ENCODE measurements around the gene HTR3E. TPM values are rescaled to one million over a fixed set of nuclear protein-coding genes. Genes with fewer than 3 reads are reported as not detected.
"Not testable (repeated sequence)": the region's sequence is repeated elsewhere in the genome, so short reads cannot be mapped to it uniquely, and the experiment has no call there.

HTR3E gene
- total RNA-seq, result not detected in 2 replicates

GRCh38 chr3:184096811-184097383 is at the start of gene HTR3E:
Gene HTR3E (plus strand): TSS chr3:184097064. CDS start chr3:184097530, 466 bp downstream.
- Mint-ChIP-seq H3K27me3 (ENCODE audit: insufficient read depth) (peaks cover 9% of the 10 kb centered on the region), H3K9me3 (peaks cover 10% of the 10 kb centered on the region), H3K4me1 (ENCODE audit: low read depth) (no peaks in the 10 kb centered on the region), H3K36me3 (ENCODE audit: low read depth) (no peaks in the 10 kb centered on the region), H3K4me3 (no peak within 1 kb of the TSS), H3K27ac (no peak within 1 kb of the TSS)
- intact Hi-C loops (cut with micrococcal nuclease), result no loop called here
- no peak for DNase-seq (ENCODE audit: low spot score)

DNA sequence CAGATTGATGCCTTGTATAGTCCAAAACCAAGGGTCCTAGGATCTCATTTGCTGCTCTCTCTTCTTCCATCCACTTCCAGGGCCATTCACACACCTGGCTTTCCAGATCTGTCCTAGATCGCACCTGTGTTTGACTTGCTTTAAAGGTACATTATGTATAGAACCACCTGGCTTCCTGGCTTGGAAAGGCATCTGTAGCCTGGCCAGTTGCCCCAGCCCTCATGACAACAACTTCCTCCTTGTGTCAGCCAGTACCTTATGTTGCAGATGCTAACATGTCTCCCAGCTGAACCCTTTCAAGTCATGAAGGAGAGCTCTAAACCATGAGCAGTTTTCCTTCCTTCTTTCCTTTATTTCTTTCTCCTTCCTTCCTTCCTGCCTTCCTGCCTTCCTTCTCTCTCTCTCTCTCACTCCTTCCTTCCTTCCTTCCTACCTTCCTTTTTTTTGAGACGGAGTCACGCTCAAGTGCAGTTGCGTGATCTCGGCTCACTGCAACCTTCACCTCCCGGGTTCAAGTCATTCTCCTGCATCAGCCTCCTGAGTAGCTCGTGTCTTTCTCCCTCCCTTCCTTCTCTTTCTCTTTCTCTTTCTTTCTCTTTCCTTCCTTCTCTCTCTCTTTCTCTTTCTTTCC is 46.5 kb upstream of the HTR3E start:
- Mint-ChIP-seq H3K36me3 (ENCODE audit: low read depth) (no peaks in the 10 kb centered on the region), H3K9me3 (no peaks in the 10 kb centered on the region), H3K4me3 (no peak overlapping the region), H3K27ac (no peak overlapping the region), H3K4me1 (ENCODE audit: low read depth) (no peaks in the 10 kb centered on the region), H3K27me3 (ENCODE audit: insufficient read depth) (peaks cover 6% of the 10 kb centered on the region)
- no peak for DNase-seq (ENCODE audit: low spot score)
- intact Hi-C loops (cut with micrococcal nuclease), result no loop called here

DNA sequence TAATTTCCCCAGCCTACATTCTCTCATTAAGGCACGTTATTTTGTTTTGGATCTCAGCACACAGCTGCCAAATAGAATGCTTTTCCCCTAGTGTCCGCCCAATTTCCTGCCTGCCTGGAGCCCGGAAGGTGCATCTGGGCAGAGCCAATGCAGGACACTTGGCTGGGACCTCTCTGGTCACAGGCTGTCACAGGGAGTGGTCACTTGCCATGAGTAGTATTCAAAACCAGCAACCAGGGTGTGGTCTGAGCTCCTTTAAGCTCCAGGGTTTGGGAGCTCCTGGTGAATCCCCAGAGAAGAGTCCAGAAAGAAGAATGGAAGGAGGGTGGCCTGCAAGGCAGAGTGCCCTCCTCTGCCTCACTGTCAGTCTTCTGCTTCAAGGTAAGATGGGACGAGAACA is 44.1 kb upstream of the HTR3E start, which contains the start of gene HTR3C:
Gene HTR3C, plus strand, starts transcription at position 281 of the 400 bp plus-strand sequence. Its CDS starts 34 bp downstream, at position 315.
- peaks cover 6% of the 10 kb centered on the region for H3K27me3 Mint-ChIP-seq (ENCODE audit: insufficient read depth)
- intact Hi-C loops (cut with micrococcal nuclease), result no loop called here
- H3K36me3 Mint-ChIP-seq (ENCODE audit: low read depth), result no peaks in the 10 kb centered on the region
- H3K9me3 Mint-ChIP-seq, result no peaks in the 10 kb centered on the region
- H3K4me3 Mint-ChIP-seq, result no peak within 1 kb of the TSS
- H3K27ac Mint-ChIP-seq, result no peak within 1 kb of the TSS
- no peak for DNase-seq (ENCODE audit: low spot score)
- no peaks in the 10 kb centered on the region for H3K4me1 Mint-ChIP-seq (ENCODE audit: low read depth)

- no peaks in the 10 kb centered on the region for H3K36me3 Mint-ChIP-seq (ENCODE audit: low read depth)
- no peaks in the 10 kb centered on the region for H3K9me3 Mint-ChIP-seq
- no peak overlapping the region for H3K4me3 Mint-ChIP-seq
- intact Hi-C loops (cut with micrococcal nuclease), result no loop called here
- DNase-seq (ENCODE audit: low spot score), result no peak
- no peak overlapping the region for H3K27ac Mint-ChIP-seq
- H3K27me3 Mint-ChIP-seq (ENCODE audit: insufficient read depth), result peaks cover 2% of the 10 kb centered on the region
- no peaks in the 10 kb centered on the region for H3K4me1 Mint-ChIP-seq (ENCODE audit: low read depth)
These were observed 38.8 kb upstream of the HTR3E start for GRCh38 chr3:184058029-184058428.

DNA sequence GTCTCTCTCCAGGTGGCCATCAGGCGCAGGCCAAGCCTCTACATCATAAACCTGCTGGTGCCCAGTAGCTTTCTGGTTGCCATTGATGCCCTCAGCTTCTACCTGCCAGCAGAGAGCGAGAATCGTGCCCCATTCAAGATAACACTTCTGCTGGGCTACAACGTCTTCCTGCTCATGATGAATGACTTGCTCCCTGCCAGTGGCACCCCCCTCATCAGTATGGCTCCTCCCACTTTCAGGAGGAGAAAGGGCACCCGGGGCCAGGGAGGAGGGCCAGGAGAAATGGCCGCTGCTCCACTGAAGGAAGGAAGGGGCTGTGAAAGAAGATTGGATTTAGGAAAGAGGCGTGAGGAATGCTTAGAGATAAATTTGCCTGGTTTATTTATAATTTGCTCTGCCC is 37.4 kb upstream of the HTR3E start:
- Mint-ChIP-seq H3K4me1 (ENCODE audit: low read depth) (no peaks in the 10 kb centered on the region), H3K27ac (no peak overlapping the region), H3K4me3 (no peak overlapping the region), H3K27me3 (ENCODE audit: insufficient read depth) (peaks cover 5% of the 10 kb centered on the region), H3K9me3 (no peaks in the 10 kb centered on the region), H3K36me3 (ENCODE audit: low read depth) (no peaks in the 10 kb centered on the region)
- intact Hi-C loops (cut with micrococcal nuclease), result no loop called here
- no peak for DNase-seq (ENCODE audit: low spot score)

DNA sequence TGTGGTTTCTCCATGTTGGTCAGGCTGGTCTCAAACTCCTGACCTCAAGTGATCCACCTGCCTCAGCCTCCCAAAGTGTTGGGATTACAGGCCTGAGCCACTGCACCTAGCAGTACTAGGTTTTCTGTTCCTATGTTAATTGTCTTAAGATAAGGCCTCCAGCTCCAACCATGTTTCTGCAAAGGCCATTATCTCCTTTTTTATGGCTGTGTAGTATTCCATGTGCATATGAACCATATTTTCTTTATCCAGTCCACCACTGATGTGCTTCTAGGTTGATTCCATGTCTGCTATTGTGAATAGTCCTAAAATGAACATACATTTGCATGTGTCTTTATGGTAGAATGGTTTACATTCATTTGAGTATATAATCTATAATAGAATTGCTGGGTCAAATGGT is 34.2 kb upstream of the HTR3E start:
- DNase-seq (ENCODE audit: low spot score), result no peak
- no peak overlapping the region for H3K4me3 Mint-ChIP-seq
- H3K27me3 Mint-ChIP-seq (ENCODE audit: insufficient read depth), result peaks cover 5% of the 10 kb centered on the region
- no peak overlapping the region for H3K27ac Mint-ChIP-seq
- H3K9me3 Mint-ChIP-seq, result no peaks in the 10 kb centered on the region
- H3K4me1 Mint-ChIP-seq (ENCODE audit: low read depth), result no peaks in the 10 kb centered on the region
- H3K36me3 Mint-ChIP-seq (ENCODE audit: low read depth), result no peaks in the 10 kb centered on the region
- intact Hi-C loops (cut with micrococcal nuclease), result no loop called here

DNA sequence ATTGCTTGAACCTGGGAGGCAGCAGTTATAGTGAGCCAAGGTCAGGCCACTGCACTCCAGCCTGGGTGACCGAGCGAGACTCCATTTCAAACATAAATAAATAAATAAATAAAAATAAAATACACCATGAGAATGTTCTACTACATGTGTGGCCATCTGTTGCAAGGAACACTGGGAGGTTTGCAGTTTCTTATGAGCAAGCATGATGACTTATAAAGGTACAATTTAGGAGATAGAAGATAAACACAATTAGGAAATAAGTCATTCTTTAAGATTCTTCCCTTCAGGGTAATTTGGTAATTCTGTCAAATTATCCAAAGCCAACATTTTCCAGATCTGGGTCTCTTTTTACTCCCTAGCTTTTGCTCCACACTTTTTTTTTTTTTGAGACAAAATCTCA is 30.7 kb upstream of the HTR3E start:
- Mint-ChIP-seq H3K4me1 (ENCODE audit: low read depth) (no peaks in the 10 kb centered on the region), H3K27me3 (ENCODE audit: insufficient read depth) (peaks cover 6% of the 10 kb centered on the region), H3K9me3 (peaks cover 6% of the 10 kb centered on the region), H3K36me3 (ENCODE audit: low read depth) (no peaks in the 10 kb centered on the region), H3K4me3 (no peak overlapping the region), H3K27ac (no peak overlapping the region)
- DNase-seq (ENCODE audit: low spot score), result no peak
- intact Hi-C loops (cut with micrococcal nuclease), result no loop called here

DNA sequence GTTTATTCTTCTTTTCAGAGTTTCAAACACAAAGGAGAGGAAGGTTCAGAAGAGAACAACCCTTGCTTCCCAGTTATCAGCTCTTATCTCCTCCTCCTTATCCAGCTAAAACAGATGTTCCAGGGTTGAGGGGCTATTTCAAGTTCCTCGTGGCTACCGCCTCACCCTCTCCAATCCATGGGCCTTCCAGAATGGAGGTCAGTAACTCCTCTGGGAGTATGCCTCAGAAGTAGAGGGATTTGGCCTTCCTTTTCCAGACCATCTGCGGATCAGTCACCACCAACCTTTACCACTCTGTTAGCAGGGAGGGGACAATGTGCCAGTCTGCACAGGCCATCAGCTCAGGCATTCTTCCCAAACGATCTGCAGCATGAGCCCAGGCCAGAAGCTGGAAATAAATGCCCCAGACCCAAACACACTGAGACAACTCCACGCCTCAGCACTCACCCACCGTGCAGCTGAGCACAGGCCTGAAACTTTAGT is 29.2 kb upstream of the HTR3E start:
- peaks cover 6% of the 10 kb centered on the region for H3K9me3 Mint-ChIP-seq
- H3K4me1 Mint-ChIP-seq (ENCODE audit: low read depth), result no peaks in the 10 kb centered on the region
- H3K27me3 Mint-ChIP-seq (ENCODE audit: insufficient read depth), result peaks cover 10% of the 10 kb centered on the region
- DNase-seq (ENCODE audit: low spot score), result no peak
- no peak overlapping the region for H3K27ac Mint-ChIP-seq
- H3K4me3 Mint-ChIP-seq, result no peak overlapping the region
- intact Hi-C loops (cut with micrococcal nuclease), result no loop called here
- H3K36me3 Mint-ChIP-seq (ENCODE audit: low read depth), result no peaks in the 10 kb centered on the region

GRCh38 chr3:184068344-184068743 is 28.5 kb upstream of the HTR3E start:
- no peak for DNase-seq (ENCODE audit: low spot score)
- H3K9me3 Mint-ChIP-seq, result peaks cover 6% of the 10 kb centered on the region
- no peak overlapping the region for H3K27ac Mint-ChIP-seq
- H3K4me3 Mint-ChIP-seq, result no peak overlapping the region
- H3K36me3 Mint-ChIP-seq (ENCODE audit: low read depth), result no peaks in the 10 kb centered on the region
- intact Hi-C loops (cut with micrococcal nuclease), result no loop called here
- no peaks in the 10 kb centered on the region for H3K4me1 Mint-ChIP-seq (ENCODE audit: low read depth)
- H3K27me3 Mint-ChIP-seq (ENCODE audit: insufficient read depth), result peaks cover 10% of the 10 kb centered on the region

DNA sequence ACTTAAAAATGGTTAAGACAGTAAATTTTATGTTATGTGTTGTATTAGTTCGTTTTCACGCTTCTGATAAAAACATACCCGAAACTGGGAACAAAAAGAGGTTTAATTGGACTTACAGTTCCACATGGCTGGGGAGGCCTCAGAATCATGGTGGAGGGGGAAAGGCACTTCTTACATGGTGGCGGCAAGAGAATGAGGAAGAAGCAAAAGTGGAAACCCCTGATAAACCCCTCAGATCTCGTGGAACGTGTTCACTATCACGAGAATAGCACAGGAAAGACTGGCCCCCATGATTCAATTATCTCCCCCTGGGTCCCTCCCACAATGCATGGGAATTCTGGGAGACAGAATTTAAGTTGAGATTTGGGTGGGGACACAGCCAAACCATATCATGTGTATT is 25.7 kb upstream of the HTR3E start:
- H3K4me1 Mint-ChIP-seq (ENCODE audit: low read depth); H3K9me3 Mint-ChIP-seq; intact Hi-C loops (cut with micrococcal nuclease); H3K4me3 Mint-ChIP-seq; DNase-seq (ENCODE audit: low spot score); H3K36me3 Mint-ChIP-seq (ENCODE audit: low read depth); H3K27ac Mint-ChIP-seq: not testable (repeated sequence)
- H3K27me3 Mint-ChIP-seq (ENCODE audit: insufficient read depth), result peaks cover 12% of the 10 kb centered on the region

GRCh38 chr3:184073621-184074020 is 23.2 kb upstream of the HTR3E start:
- intact Hi-C loops (cut with micrococcal nuclease), result no loop called here
- Mint-ChIP-seq H3K27me3 (ENCODE audit: insufficient read depth) (peaks cover 12% of the 10 kb centered on the region), H3K27ac (no peak overlapping the region), H3K36me3 (ENCODE audit: low read depth) (no peaks in the 10 kb centered on the region), H3K4me3 (no peak overlapping the region), H3K4me1 (ENCODE audit: low read depth) (no peaks in the 10 kb centered on the region), H3K9me3 (peaks cover 6% of the 10 kb centered on the region)
- DNase-seq (ENCODE audit: low spot score), result no peak

GRCh38 chr3:184075901-184076300 is 21.0 kb upstream of the HTR3E start:
- intact Hi-C loops (cut with micrococcal nuclease), result no loop called here
- peaks cover 10% of the 10 kb centered on the region for H3K27me3 Mint-ChIP-seq (ENCODE audit: insufficient read depth)
- H3K9me3 Mint-ChIP-seq, result peaks cover 3% of the 10 kb centered on the region
- H3K4me1 Mint-ChIP-seq (ENCODE audit: low read depth), result no peaks in the 10 kb centered on the region
- no peaks in the 10 kb centered on the region for H3K36me3 Mint-ChIP-seq (ENCODE audit: low read depth)
- no peak overlapping the region for H3K4me3 Mint-ChIP-seq
- H3K27ac Mint-ChIP-seq, result no peak overlapping the region
- no peak for DNase-seq (ENCODE audit: low spot score)

DNA sequence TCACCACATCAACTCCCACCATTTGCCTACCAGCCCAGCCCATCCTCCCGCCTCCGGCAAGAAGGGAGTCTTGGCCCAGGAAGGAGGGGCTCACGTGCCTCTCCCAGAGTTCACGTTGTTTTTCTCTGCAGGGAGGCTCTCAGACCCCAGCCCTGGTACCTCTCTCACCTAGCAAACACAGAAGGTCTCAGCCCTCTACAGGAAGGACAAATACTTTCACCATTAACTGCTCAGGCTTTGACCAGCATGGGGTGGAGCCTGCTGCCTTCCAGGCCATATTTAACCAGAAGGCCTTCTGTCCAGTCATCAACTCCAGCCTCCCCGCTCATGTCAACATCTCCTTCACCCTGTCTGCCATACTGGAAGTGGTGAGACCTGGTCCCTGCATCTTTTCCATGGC is 19.0 kb upstream of the HTR3E start:
- intact Hi-C loops (cut with micrococcal nuclease), result no loop called here

More for the DNA sequence above, 19.0 kb upstream of the HTR3E start:
- Mint-ChIP-seq H3K36me3 (ENCODE audit: low read depth) (no peaks in the 10 kb centered on the region), H3K27me3 (ENCODE audit: insufficient read depth) (peaks cover 5% of the 10 kb centered on the region), H3K4me3 (no peak overlapping the region), H3K4me1 (ENCODE audit: low read depth) (no peaks in the 10 kb centered on the region), H3K9me3 (no peaks in the 10 kb centered on the region), H3K27ac (no peak overlapping the region)
- no peak for DNase-seq (ENCODE audit: low spot score)
